NCI-H510A treated with DMSO at 0.1 percent for 48 hours (cell line): Measurements from ENCODE around the gene WEE1.

Source experiments
- DNase-seq: peaks from one replicate; lab custom pipeline; 2025; lab: John Stamatoyannopoulos, UW

Gene WEE1

DNA sequence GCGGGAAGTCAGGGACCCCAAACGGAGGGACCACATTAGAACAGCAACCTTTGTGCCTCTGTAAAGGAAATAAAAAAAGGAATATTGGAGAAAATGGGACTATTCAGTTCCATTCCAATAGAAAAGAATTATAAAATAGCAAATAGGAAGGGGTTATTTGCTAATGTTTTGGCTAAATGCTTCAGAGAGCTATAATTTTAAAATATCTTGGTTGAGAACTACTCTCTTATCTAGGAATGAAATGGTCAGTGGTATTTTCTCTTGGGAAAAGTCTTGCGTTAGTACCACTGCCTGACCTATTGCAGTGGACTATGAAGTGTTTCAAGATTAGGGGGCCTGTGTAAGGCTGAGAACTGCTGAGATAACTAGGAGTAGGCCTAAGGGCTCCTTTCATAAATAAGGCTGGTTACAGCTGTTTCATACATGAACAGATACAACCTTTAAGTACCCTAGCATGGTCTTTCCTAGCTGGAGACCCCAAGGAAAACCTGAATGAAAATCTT, 6.9 kb upstream of the WEE1 start:
- DNase-seq, result no peak

DNA sequence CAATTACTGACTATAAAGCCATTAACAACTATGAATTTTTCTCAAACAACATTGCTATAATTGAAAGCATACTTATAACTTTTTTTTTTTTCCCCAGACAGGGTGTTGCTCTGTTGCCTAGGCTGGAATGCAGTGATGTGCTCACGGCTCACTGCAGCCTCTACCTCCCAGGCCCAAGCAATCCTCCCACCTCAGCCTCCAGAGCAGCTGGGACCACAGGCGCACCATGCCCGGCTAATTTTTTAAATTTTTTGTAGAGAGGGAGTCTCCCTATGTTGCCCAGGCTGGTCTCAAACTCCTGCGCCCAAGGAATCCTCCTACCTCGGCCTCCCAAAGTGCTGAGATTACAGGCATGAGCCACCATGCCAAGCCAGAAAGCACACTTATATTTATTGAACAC, 6.1 kb upstream of the WEE1 start:
- DNase-seq, result no peak

DNA sequence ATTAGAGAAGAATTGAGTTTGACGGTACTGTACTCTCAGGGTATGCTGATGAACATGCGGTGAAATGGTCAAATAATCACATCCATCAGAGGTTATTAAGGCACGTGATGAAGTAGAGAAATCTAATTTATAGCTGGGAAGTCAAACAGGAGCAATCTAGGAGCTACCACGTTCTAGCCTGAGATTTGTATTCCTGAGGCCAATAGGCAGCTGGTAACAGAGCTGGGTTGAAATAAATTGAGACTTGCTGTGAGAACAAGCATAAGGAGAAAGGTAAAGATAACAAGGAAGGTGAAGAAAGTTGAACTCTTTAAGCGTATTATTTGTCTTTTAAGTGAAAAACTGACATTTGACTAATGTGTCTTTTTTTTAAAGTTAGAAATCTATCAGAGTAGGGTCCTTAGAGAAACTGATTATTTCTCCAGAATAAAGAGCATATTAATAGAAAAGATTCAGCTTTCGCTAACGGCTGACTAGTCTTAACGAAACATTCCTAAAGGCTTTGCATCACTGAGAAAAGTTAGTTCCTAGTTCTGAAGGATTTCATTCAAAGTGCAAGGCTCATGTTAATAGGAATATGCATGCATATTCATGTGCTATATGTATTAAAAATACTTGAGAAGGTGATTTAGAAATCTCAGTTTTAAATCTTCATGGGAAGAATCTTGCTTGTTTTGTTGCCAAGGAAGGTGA, 5.2 kb upstream of the WEE1 start:
- no peak for DNase-seq

DNA sequence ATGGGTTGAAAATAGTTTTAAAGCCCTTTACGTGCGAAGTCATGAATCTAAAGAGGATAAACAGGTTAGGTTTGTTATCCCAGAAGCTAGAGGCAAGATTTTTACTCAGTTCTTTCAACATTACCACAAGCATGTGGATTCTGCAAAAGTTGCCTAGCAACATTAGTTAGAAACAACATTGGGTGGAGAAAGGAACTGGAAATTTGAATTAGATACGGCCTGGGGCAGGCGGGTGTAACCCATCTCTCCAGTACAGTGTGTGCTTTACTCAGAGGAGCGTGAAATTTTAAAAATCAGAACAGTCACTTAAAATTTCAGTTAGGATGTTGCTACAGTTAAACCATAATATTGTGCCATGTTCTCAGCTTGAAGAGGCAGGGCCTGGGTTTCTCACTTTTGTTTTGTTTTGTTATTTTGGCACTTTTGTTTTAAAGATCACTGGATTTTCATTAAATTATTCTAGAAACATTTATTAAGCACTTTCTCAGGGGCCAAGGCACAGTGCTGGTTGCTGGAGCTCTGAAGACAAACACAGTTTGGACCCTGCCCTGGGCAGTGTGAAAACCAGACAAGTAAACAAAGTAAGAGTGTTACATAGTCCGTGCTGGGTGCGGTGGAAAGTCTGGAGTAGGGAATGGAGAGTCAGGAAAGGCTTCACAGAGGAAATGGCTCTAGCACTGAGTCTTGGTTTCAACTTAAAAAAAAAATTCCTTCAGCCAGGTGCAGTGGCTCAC, 4.4 kb upstream of the WEE1 start:
- peak; percentile 59 for DNase-seq

DNA sequence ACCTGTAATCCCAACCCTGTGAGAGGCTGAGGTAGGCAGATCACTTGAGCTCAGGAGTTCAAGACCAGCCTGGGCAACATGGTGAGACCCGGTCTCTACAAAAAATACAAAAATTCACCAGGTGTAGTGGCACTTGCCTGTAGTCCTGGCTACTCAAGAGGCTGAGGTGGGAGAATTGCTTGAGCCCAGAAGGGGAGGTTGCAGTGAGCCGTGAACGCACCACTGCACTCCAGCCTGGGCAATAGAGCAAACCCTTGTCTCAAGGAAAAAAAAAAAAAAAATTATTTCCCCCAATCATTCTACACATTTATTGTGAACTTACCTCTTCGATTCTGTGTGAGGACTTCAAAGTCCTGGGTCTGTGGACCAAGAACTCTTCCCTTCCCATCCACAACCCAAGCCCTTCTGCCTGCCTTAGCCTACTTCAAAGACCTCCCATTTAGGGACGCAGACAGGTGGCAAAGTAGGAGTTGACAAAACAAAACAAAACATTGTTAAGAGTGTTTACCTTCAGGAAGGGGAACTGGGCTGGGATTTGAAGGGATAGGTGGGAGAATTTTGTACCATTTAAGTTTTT, 3.8 kb upstream of the WEE1 start:
- DNase-seq, result no peak

DNA sequence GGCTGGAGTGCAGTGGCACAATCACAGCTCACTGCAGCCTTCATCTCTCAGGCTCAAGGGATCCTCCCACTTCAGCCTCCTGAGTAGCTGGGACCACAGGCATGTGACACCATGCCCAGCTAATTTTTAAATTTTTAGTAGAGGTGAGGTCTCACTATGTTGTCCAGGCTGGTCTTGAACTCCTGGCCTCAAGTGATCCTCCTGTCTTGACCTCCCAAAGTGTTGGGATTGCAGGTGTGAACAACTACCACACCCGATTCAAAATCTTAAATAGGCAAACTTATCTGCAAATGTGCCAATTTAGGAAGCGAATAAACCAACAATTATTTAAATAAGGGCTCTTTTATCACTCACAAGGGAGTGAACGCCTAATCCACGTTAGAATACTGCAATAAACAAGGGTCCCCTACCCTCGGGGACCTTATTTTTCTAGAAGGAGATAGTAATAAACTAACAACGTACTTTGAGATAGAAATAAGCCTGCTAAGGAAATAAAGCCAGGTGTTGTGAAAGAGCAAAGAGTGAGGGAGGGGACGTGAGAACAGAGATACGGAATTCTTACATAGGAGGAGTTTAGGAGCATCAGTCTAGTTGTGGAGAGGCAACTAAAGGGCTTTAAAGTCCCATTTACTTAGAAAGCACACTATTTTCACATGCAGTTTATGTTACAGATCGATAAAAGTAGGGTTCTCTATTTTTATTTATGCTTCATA, 3.0 kb upstream of the WEE1 start:
- DNase-seq, result no peak

DNA sequence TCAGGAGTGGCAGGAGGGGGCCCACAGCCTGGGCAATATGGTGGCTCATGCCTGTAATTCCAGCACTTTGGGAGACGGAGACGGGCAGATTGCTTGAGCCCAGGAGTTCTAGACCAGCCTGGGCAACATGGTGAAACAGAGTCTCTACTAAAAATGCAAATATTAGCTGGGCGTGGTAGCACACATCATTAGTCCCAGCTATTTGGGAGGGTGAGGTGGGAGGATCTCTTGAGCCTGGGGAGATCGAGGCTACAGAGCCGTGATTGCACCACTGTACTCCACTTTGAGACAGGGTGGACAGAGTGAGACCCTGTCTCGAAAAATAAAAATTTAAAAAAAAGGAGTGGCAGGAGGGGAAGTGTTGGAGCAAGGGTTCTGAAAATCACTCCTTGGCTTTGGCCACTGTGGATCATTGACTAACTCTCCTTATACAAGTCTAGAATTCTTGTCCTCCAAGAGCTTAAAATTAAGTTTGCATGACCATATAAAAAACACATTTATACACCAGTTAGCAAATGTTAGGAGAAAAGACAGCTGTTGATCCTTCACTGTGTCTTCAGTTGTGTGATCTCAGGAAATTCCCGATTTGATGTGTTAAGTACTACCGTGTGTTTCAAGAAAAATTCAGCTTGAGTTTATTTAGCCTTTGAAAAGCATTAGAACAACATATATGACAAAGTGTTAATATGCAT, 2.3 kb upstream of the WEE1 start:
- no peak for DNase-seq

DNA sequence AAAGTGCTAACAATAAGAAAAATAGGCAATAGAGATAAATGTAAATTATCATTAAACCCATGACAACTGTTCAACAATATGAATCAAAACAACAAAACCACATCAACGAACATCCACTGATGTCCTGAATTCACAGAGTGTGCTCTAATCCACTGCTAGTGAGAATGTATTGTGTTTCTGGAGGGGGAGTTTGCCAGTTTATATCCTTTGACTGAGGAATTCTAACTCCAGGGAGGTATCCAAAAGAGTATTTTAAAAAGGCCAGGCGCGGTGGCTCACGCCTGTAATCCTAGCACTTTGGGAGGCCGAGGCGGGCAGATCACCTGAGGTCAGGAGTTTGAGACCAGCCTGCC, 1.7 kb upstream of the WEE1 start:
- DNase-seq, result no peak

DNA sequence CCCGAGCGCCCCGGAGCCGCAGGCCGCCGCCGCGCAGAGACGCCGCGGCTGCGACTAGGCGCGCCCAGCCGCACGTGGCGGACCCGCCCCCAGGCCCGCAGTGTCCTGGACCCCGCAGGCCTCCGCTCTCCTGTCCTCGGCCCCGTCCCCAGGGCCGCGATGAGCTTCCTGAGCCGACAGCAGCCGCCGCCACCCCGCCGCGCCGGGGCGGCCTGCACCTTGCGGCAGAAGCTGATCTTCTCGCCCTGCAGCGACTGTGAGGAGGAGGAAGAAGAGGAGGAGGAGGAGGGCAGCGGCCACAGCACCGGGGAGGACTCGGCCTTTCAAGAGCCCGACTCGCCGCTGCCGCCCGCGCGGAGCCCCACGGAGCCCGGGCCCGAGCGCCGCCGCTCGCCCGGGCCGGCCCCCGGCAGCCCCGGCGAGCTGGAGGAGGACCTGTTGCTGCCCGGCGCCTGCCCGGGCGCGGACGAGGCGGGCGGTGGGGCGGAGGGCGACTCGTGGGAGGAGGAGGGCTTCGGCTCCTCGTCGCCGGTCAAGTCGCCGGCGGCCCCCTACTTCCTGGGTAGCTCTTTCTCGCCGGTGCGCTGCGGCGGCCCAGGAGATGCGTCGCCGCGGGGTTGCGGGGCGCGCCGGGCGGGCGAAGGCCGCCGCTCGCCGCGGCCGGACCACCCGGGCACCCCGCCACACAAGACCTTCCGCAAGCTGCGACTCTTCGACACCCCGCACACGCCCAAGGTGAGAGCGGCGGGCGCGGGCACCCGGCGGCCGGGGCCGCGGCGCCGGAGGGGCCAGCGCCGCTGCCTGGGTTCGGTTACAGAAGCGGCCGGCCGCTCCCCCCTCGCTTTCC, 528 bp downstream of the WEE1 start:
- DNase-seq, result no peak

DNA sequence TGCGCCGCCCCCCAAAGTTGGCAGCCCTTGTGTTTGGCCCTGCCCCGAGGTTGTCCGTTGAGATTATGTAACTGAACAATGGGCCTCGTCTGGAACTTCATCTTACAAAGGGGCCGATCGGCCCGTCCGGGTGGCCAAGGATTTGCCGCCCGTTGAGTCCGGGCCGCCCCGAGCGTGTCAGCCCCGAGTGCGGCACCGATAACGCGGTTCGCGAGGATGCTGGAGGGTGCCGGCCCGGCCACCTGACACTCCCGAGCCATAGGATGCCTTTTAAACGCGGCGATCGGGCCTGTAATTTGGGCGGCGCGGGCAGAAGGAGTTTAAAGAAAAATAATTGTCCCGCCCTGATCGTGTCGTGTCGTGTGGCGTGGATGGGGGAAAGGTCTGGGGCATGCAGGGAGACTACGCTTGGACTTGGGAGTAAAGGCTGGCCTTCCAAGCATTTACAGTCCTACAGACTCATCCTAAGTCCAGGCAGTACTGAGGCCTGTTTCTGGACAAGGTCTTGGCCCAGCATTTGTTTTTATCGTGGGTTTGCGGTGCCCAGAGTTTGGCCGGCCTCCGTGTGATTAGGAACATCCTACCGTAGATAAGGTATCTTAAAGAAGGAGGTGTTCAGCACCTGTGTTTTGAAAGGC, 1.3 kb downstream of the WEE1 start:
- no peak for DNase-seq

DNA sequence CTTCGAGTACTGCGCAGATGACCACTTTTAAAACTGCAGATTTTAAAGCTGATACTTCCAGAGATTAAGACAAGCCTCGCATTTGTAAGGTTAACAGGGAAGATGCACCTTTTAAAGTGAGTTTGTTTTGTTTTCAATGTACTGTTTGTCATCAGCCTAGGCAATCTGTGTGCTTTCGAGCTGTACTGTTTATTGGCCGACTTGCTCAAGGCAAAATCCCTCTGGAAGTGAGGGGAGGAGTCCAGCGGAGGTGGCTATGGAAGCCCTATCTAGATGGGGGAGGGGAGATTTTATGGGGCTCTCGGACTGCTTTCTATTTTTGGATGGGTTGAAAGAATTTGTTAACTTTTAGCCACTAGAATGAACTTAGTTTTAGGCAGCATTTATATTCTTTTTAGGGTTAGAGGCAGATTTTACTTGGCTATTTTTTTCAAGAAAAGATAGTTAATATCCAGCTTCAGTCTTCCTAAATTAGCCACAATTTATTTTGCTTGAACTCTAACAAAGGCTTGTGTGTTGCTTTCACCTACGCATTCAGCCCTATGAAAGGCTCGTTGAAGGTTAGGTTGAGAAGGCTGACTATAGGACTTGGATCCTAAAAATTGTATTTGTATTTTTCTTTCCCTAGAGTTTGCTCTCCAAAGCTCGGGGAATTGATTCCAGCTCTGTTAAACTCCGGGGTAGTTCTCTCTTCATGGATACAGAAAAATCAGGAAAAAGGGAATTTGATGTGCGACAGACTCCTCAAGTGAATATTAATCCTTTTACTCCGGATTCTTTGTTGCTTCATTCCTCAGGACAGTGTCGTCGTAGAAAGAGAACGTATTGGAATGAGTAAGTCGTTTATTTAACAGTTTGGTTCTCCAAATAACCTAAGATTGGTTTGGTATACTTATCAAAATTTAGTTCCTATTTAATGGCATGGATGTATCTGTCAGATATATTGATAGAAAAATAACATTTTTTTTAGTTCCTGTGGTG, 2.1 kb downstream of the WEE1 start:
- peak; percentile 60 for DNase-seq

DNA sequence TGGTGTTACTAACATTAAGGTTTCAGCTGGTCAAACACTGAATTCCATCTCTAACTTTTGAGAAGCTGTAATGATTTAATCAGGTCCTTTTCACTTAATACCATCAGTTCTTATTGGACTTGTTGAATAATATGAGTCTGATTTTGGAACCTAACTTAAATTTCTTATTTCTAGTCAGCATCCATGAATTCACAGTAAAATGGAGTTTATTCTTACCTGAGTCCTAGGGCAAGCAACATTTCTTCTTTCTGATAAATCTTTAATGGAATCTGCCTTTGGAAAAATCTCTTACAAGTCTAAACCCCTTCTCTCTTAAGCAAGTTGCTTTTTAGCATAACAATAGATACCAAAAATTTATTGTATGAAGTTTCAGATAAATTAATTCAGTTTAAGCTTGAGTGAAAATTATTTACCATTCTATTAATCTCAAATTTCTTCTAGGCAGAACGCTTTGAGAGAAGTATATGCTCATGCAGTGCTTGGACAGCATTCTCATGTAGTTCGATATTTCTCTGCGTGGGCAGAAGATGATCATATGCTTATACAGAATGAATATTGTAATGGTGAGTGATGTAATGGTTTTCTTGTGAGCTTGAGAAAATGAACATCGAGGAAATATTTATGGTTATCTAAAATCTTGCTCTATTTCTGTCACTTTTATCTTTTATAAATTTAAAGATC, 3.4 kb downstream of the WEE1 start:
- DNase-seq, result no peak

DNA sequence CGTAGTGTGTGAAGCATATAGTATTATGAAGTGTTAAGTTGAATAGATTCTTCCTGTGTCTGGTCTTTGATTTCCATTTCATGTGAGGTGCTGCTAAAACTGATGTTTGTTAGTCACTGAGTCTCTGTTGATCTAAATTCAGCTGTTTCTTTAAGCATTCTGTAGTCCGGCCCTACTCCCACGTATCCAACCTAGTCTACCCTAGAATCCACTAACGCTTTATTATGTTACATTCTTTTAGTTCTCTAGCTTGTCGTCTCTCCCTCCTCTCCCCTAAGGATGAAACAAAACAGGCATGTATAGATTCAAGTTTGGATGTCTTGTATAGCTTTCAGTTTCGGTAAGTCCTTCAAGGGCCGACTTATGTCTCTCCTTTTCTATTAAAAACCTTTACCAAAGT, 4.1 kb downstream of the WEE1 start:
- DNase-seq, result no peak

DNA sequence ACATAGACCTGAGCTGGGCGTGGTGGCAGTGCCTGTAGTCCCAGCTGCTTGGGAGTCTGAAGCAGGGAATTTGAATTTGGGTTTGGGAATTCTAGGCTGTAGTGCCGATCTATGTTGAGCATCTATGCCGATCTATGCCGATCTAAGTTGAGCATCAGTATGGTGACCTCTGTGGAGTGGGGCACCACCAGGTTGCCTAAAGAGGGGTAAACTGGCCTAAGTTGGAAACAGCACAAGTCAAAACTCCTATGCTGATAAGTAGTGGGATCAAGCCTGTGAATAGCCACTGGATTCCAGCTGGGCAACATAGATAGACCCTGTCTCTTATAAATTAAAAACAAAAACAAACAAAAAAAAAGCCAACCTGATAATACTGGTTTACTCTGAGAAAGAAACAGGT, 7.4 kb downstream of the WEE1 start:
- no peak for DNase-seq

DNA sequence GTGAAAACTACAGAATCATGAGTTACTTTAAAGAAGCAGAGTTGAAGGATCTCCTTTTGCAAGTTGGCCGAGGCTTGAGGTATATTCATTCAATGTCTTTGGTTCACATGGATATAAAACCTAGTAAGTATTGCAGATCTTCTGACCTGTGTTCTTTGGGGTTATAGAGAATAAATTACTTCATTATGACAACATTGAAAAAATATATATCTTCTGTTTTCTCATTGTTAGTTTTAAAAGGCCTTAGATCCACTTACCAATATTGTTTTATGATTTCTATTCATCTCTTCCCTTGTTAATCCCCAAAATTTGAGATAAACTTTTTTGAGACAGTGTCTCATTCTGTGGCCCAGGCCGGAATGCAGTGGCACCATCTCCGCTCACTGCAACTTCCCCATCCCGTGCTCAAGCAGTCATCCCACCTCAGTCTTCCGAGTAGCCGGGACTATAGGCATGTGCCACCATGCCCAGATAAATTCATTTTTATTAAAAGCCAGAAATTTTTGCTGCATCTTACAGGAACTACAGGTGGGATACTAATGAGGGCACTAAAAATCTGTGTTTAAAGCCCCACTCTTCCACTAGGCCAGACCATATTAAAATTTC, 8.2 kb downstream of the WEE1 start:
- DNase-seq, result no peak

DNA sequence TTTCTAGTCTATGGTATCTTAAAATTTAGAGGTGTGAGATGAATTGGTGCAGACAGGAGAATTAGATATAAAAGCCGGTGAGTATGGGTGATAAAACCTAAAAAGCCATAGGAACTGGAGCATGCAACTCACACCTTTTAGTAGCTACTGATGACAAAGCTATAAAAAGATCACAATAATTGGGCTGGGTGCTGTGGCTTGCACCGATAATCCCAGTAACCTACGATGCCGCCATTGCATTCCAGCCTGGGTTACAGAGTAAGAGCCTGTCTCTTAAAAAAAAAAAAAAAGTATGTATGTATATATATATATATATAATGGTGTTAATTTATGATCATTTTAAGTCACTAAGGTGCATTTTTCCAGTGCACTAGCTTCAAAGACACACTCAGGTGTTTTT, 17.2 kb downstream of the WEE1 start:
- no peak for DNase-seq

DNA sequence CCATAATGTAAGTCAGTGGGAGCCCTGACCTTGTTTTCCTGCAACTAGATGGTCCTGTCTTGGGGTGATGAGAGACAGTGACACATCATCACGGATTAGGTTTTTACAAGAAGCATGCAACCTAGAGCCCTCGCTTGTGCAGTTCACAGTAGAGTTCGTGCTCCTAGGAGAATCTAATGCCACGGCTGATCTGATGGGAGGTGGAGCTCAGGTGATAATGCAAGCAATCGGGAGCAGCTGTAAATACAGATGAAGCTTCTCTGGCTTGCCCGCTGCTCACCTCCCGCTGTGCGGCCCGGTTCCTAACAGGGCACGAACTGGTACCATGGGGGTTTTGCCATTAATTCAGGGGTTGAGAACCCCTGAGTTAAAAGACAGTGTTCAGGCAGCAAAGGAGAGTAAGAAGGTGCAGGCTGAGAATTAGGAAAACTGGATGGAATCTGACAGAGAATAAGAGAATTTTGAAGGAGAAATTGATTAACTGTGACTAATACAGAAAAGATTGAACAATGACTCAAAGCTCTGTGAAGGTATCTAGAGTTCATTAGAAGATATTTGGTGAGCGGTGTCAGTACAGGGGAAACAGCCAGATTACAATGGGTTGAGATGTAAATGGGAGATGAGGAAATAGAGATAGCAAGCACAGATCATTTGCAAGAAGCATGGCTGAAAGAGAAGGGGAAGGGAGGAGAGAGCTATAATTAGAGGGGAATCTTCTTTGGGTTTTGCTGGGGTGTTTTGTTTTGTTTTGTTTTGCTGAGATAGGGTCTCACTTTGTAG, 21.0 kb downstream of the WEE1 start:
- DNase-seq, result peak; percentile 24
